ENCODE data around the gene OR4C45. TPM values are rescaled to one million over a fixed set of nuclear protein-coding genes. Genes with fewer than 3 reads are reported as not detected.
A peak's percentile ranks its signal among the peaks of the same experiment; 100 is the strongest.
"Not testable (repeated sequence)": the region's sequence is repeated elsewhere in the genome, so short reads cannot be mapped to it uniquely, and the experiment has no call there.

Gene OR4C45
- not detected in 2 replicates for total RNA-seq (2014; rRNA removed; shearing (Covaris generic); ENCODE audit: low replicate concordance)

DNA sequence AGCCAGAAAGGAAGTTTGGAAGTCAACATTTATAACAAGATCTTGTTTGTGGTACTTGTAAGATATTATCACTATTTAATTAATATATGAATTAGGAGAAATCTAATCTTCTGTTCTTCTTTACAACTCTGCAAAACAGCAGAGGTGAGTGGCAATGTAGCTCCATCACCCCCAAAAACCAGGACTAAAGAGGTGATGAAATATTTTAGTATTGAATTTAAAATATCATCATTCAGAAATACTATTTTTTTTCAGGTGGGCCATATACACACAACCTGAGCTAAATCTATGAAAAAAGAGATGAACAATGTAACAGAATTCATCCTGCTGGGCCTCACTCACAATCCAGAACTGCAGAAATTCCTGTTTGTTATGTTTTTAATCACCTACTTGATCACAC, at the start of gene OR4C45:
OR4C45 (plus strand) TSS at position 301 of the 400 bp plus-strand sequence.
- no peaks in the 10 kb centered on the region for H3K36me3 ChIP-seq
- DNase-seq, result no peak
- no peaks in the 10 kb centered on the region for H3K9me3 ChIP-seq
- H3K27me3 ChIP-seq, result no peaks in the 10 kb centered on the region
- no peak within 1 kb of the TSS for H3K4me3 ChIP-seq

GRCh38 chr11:49995565-49995964, 37.1 kb upstream of the OR4C45 start:
- no peaks in the 10 kb centered on the region for H3K9me3 ChIP-seq
- H3K4me3 ChIP-seq, result no peak overlapping the region
- DNase-seq, result peak; percentile 34
- no peaks in the 10 kb centered on the region for H3K27me3 ChIP-seq
- no peaks in the 10 kb centered on the region for H3K36me3 ChIP-seq

DNA sequence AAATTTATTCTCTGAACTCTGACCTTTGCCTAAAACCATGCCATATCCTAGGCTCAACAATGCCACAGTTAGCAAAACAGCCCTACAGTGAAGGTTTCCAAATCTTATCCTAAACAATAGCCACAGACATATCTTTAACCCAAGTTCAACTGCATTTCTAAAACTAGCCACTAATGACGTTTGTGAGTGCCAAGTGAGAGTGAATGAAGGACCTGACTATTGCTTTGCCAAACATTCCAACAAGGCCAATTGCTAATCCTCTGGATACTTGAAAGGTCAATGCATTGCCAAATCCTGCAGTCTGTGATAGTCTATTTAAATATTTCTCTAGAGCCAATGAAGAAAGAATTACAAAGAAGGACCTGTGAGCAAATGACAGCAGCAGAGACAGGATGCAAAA, 2.5 kb upstream of the OR4C45 start:
- Histone ChIP-seq H3K4me3 (no peak overlapping the region), H3K36me3 (no peaks in the 10 kb centered on the region), H3K27me3 (no peaks in the 10 kb centered on the region), H3K9me3 (no peaks in the 10 kb centered on the region)
- DNase-seq, result no peak

DNA sequence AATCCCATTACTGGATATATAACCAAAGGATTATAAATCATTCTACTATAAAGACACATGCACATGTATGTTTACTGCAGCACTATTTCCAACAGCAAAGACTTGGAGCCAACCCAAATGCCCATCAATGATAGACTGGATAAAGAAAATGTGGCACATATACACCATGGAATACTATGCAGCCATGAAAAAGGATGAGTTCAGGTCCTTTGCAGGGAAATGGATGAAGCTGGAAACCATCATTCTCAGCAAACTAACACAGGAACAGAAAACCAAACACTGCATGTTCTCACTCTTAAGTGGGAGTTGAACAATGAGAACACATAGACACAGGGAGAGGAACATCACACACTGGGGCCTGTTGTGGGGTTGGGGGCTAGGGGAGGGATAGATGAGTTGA, 3.6 kb downstream of the OR4C45 start:
- H3K27me3 ChIP-seq, H3K36me3 ChIP-seq, H3K9me3 ChIP-seq, H3K4me3 ChIP-seq, DNase-seq: not testable (repeated sequence)

DNA sequence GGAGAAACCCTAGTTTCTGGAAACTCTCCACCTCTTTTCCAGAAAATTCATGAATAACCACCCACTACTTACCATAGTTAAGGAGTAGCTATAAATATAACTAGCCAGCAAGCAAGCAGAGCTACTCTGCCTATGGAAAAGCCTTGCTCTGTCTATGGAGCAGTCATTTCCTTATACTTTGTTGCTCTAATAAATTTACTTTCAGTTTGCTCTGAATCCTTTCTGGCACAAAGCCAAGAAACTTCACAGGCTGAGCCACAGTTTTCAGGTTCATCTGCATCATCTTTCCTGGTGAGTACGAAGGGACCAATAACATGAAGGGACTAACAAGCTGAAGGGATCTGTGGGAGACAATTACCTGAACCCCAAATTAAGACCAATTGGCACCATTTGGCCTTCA, 4.6 kb downstream of the OR4C45 start:
- no peaks in the 10 kb centered on the region for H3K27me3 ChIP-seq
- H3K36me3 ChIP-seq, result no peaks in the 10 kb centered on the region
- H3K4me3 ChIP-seq, result no peak overlapping the region
- no peak for DNase-seq
- H3K9me3 ChIP-seq, result no peaks in the 10 kb centered on the region

DNA sequence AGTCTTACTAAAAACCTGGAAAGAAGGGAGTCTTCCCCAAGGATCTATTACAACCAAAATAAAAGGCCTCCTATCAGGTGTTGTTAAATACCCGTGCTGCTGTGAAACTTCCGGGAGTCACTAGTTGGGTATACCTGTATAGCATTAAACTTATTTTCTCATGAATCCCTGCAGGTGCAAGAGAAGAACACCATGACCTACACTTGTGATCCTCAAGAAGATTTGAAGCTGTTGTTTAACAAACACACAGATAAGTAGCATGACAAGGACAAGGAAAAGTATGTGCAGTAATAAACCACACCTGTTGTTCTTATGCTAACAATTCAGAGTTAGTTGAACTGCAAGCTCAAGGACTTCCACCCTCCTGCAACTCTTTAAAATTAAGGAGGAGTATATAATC, 12.0 kb downstream of the OR4C45 start:
- Histone ChIP-seq H3K9me3 (no peaks in the 10 kb centered on the region), H3K4me3 (no peak overlapping the region), H3K27me3 (no peaks in the 10 kb centered on the region), H3K36me3 (no peaks in the 10 kb centered on the region)
- DNase-seq, result no peak

DNA sequence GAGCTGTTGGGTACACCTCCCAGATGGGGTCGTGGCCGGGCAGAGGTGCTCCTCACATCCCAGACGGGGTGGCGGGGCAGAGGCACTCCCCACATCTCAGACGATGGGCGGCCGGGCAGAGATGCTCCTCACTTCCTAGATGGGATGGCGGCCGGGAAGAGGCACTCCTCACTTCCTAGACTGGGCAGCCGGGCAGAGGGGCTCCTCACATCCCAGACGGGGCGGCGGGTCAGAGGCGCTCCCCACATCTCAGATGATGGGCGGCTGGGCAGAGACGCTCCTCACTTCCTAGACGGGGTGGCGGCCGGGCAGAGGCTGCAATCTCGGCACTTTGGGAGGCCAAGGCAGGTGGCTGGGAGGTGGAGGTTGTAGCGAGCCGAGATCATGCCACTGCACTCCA, 30.4 kb downstream of the OR4C45 start:
- not testable (repeated sequence) for DNase-seq, H3K9me3 ChIP-seq, H3K27me3 ChIP-seq, H3K4me3 ChIP-seq, H3K36me3 ChIP-seq

GRCh38 chr11:50070389-50070788, 37.7 kb downstream of the OR4C45 start:
- H3K4me3 ChIP-seq, result no peak overlapping the region
- no peaks in the 10 kb centered on the region for H3K27me3 ChIP-seq
- H3K9me3 ChIP-seq, result no peaks in the 10 kb centered on the region
- DNase-seq, result no peak
- H3K36me3 ChIP-seq, result no peaks in the 10 kb centered on the region

DNA sequence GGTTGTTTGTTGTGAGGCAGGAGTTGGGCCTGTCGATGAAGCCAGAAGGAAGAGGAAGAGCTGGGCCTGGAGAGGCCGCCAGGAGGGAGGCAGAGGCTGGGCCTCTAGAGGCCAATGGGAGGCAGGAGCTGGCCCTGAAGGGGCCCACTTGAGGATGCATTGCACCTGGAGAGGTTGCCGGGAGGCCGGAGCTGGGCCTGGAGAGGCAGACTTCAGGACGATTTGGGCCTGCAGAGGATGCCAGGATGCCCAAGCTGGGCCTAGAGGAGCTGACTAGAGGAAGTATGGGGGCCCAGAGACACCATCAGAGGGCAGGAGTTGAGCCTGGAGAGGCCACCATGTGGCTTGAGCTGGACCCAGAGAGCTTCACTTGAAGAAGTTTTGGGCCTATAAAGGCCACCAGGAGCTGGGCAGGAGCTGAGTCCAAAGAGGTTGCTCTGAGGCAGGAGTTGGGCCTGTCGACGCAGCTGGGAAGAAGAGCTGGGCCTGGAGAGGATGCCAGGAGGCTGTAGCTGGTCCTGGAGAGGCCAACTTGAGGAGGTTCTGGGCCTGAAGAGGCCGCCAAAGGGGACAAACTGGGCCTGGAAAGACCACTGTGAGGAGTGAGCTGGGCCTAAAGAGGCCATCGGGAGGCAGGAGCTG, 39.0 kb downstream of the OR4C45 start:
- Histone ChIP-seq H3K27me3 (no peaks in the 10 kb centered on the region), H3K36me3 (no peaks in the 10 kb centered on the region), H3K9me3 (no peaks in the 10 kb centered on the region), H3K4me3 (no peak overlapping the region)
- no peak for DNase-seq

GRCh38 chr11:50072226-50073112, 39.8 kb downstream of the OR4C45 start:
- H3K27me3 ChIP-seq, result no peaks in the 10 kb centered on the region
- no peak for DNase-seq
- no peaks in the 10 kb centered on the region for H3K36me3 ChIP-seq

GRCh38 chr11:50073113-50074105, 40.7 kb downstream of the OR4C45 start:
- DNase-seq, result no peak
- no peak overlapping the region for H3K4me3 ChIP-seq
- H3K9me3 ChIP-seq, result no peaks in the 10 kb centered on the region
- H3K27me3 ChIP-seq, result no peaks in the 10 kb centered on the region
- H3K36me3 ChIP-seq, result no peaks in the 10 kb centered on the region

More at GRCh38 chr11:50072226-50073112, 39.8 kb downstream of the OR4C45 start:
- Histone ChIP-seq H3K9me3 (no peaks in the 10 kb centered on the region), H3K4me3 (no peak overlapping the region)

- Histone ChIP-seq H3K27me3 (no peaks in the 10 kb centered on the region), H3K9me3 (no peaks in the 10 kb centered on the region), H3K36me3 (no peaks in the 10 kb centered on the region), H3K4me3 (no peak overlapping the region)
- no peak for DNase-seq
Measured at GRCh38 chr11:50074161-50074560, 41.5 kb downstream of the OR4C45 start.

GRCh38 chr11:50075856-50076255, 43.2 kb downstream of the OR4C45 start:
- Histone ChIP-seq H3K27me3 (no peaks in the 10 kb centered on the region), H3K4me3 (no peak overlapping the region), H3K9me3 (no peaks in the 10 kb centered on the region), H3K36me3 (no peaks in the 10 kb centered on the region)
- no peak for DNase-seq

GRCh38 chr11:50077526-50077925, 44.9 kb downstream of the OR4C45 start:
- no peak for DNase-seq
- H3K9me3 ChIP-seq, result no peaks in the 10 kb centered on the region
- H3K27me3 ChIP-seq, result no peaks in the 10 kb centered on the region
- no peak overlapping the region for H3K4me3 ChIP-seq
- H3K36me3 ChIP-seq, result no peaks in the 10 kb centered on the region

DNA sequence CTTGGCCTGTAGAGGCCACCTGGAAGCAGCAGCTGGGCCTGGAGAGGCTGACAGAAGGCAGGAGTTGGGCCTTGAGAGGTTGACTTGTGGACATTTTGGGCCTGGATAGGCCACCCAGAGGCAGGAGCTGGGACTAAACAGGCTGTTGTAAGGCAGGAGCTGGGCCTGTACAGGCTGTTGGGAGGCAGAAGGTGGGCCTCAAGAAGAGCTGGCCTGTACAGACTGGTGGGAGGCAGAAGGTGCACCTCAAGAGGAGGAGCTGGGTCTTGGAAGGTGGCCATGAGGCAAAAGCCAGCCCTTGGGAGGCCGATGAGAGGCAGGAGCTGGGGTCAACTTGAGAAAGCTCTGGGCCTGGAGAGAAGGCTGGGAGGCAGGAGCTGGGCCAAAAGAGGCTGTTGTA, 45.3 kb downstream of the OR4C45 start:
- no peak for DNase-seq
- no peaks in the 10 kb centered on the region for H3K27me3 ChIP-seq
- no peaks in the 10 kb centered on the region for H3K36me3 ChIP-seq
- H3K9me3 ChIP-seq, result no peaks in the 10 kb centered on the region
- H3K4me3 ChIP-seq, result no peak overlapping the region

- H3K36me3 ChIP-seq, H3K9me3 ChIP-seq: not testable (repeated sequence)
- peak; percentile 49 for DNase-seq
Measured at GRCh38 chr11:50078946-50079345, 46.3 kb downstream of the OR4C45 start.

GRCh38 chr11:50080256-50080655, 47.6 kb downstream of the OR4C45 start:
- DNase-seq, result no peak
- H3K27me3 ChIP-seq, result no peaks in the 10 kb centered on the region
- no peak overlapping the region for H3K4me3 ChIP-seq
- H3K36me3 ChIP-seq, result no peaks in the 10 kb centered on the region
- H3K9me3 ChIP-seq, result no peaks in the 10 kb centered on the region

More at GRCh38 chr11:50078946-50079345, 46.3 kb downstream of the OR4C45 start:
- not testable (repeated sequence) for H3K27me3 ChIP-seq, H3K4me3 ChIP-seq
